Left colon (tissue), 2 donors: ENCODE measurements around the gene CCDC50. TPM values are rescaled to one million over a fixed set of nuclear protein-coding genes. Genes with fewer than 3 reads are reported as not detected.

Experiments used
- ATAC-seq: fragments of 200-7000 bp; cut with Tn5 transposase; one replicate; pipeline ENCODE4 v1.9.1; 2020; ENCODE audit warnings: mild to moderate bottlenecking, moderate library complexity
- DNase-seq, 2 donors: peaks; one replicate each; pipeline ENCODE4 v3.0.0-alpha.2; 2020
- intact Hi-C, 2 donors: fragments of 100-400 bp; cut with DNase I in 1 of 2; cut with micrococcal nuclease in 1 of 2; formaldehyde crosslinking; loops; one replicate each; pipeline versions ENCODE4 v1.11.2 to v1.14.0; 2022; cut with DNase I, micrococcal nuclease
- total RNA-seq, 2 donors: library from RNA; stranded (reverse); fragmentation: NEBNext Ultra II Directional; extraction: Animal tissue kit (Norgen Biotek cat#: 25700); gene quantifications; one replicate each; pipeline ENCODE4 v1.2.1, GENCODE V29; 2021
- donor health status: DM: no; HTN: no; CAD: no.
- donor health status: DM: yes; HTN: yes; CAD: no.

Gene CCDC50
- total RNA-seq, 2 donors from 2014 or later, result 46.5 to 53.7 TPM

DNA sequence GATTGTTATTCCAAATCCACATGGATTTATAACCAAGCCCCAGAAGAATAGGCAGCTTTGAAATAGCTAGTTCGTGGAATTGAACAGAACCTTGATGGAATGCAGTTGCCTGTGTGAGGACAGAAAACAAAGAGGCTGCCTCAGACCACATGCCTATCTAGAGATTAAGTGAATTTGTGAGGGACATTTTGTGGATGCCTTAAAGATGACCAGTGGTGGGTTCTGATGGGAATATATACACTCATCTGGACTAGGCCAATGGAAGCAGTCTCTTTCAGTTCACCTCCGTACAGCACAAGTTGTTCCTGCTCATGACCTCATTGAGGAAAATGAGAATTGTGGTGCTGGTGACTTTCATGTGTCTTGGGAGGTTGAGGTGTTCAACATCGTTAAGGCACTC is 68.6 kb downstream of the CCDC50 start:
- intact Hi-C loops, result loop anchor here in 1 of 2 donors (10.0 kb wide), 1 partner anchor 153 kb away; no protein-coding TSS in a partner anchor
- no peak for ATAC-seq
- DNase-seq, result no peak

- intact Hi-C loops, result loop anchor here in 1 of 2 donors (10.0 kb wide), 1 partner anchor 154 kb away; no protein-coding TSS in a partner anchor
- ATAC-seq (no peak), DNase-seq (no peak)
These were observed 69.4 kb downstream of the CCDC50 start for GRCh38 chr3:191398607-191399006.

DNA sequence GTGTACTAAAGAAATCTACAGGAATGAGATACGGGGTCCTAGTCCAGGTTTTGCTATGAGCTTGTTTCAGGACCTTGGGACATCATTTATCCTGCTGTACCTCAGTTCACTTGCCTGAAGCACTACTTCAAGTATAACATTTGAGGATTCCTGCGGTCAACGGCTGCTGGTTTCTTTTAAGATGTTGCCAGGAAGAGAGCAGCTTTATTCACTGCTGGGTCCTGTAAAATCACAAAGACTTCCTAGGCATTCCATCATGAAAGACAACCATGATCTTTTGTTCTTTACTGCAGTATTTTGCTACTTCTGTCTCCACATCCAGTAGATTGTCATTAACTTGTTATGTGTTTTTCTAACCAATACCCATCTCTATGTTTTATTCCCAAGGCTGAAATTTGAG is 70.7 kb downstream of the CCDC50 start:
- intact Hi-C loops, result loop anchor here in 1 of 2 donors (10.0 kb wide), 1 partner anchor 155 kb away; no protein-coding TSS in a partner anchor
- no peak for ATAC-seq
- DNase-seq, result no peak

DNA sequence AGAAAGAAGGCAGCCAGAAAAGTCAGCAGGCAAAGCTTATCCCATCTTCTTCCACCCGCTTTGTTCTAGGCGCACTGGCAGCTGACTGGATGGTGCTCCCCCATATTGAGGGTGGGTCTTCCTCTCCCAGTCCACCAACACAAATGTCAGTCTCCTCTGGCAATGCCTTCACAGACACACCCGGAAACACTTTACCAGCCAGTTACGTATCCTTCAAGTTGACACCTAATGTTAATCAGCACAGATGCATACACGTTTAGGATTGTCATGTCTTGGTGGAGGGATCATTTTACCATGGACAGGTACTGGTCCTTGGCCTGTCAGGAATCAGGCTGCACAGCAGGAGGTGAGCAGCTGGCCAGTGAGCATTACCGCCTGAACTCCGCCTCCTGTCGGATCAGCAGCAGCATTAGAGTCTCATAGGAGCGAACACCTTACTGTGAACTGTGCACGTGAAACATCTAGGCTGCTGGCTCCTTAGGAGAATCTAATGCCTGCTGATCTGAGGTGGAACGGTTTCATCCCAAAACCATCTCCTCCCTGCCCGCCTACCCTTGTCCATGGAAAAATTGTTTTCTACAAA is 72.7 kb downstream of the CCDC50 start:
- ATAC-seq (no peak), DNase-seq (no peak)
- intact Hi-C loops, result no loop called here

DNA sequence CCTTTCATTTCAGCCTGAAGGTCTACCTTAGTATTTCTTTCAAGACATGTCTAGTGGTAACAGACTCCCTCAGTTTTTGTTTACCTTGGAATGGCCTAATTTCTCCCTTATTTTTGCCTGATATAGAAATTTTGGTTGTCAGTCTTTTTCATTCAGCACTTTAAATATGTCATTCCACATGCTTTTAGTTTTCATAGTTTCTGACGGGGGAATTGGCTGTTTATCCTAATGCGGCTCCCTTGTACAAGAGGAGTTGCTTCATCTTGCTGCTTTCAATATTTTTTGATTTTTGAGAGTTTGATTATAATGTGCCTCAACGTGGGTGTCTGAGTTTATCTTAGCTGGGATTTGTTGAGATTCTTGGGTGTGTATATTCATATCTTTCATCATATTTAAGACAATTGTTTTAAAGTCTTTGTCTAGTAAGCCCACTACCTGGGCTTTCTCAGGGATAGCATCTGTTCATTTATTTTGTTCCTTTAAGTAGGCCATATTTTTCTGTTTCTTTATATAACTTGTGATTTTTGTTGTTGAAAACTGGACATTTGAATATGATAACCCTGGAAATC is 80.7 kb downstream of the CCDC50 start:
- ATAC-seq, result no peak
- intact Hi-C loops, result loop anchor here in 1 of 2 donors (10.0 kb wide), 1 partner anchor 1035 kb away; no protein-coding TSS in a partner anchor
- DNase-seq, result no peak

DNA sequence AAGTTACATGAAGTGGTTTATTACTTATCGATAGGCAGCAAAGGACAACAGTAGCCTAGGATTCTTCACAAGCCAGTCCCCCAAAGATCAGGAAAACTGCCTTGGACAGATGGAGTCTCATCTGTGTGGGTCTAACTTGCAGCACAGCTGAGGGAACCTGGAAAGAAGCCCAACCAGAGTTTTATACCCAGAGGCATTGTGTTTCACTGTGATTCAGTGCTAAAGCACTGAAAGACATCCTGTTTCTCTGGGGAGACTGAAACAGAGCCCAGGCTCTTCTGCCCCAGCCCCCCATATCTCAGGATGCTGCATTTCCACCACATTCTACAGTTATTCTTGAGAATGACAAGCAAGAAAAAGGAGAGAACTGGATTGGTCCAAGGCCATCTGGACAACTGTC is 83.6 kb downstream of the CCDC50 start:
- intact Hi-C loops, result loop anchor here in 1 of 2 donors (10.0 kb wide), 1 partner anchor 1032 kb away; no protein-coding TSS in a partner anchor
- no peak for DNase-seq
- no peak for ATAC-seq

GRCh38 chr3:191414286-191414685 is 85.1 kb downstream of the CCDC50 start:
- intact Hi-C loops, result loop anchor here in 1 of 2 donors (10.0 kb wide), 1 partner anchor 1031 kb away; no protein-coding TSS in a partner anchor
- ATAC-seq, result no peak

DNA sequence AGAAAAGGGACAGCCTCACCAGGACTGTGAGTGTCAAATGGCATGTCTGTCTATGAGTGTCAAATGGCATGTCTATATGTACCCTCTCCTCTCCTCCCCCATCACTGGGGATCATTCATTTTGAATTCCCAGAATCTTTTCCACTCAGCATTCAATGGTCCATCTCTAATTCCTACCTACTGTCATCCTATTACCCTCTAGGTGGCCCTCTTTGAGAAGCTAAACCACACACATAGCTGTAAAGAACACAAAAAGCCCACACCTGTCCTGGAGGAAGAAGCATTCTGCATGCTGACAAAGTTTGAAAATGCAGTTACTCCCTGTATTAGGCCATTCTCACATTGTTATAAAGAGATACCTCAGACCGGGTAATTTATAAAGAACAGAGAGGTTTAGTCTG is 85.5 kb downstream of the CCDC50 start:
- ATAC-seq (no peak), DNase-seq (no peak)
- intact Hi-C loops, result loop anchor here in 1 of 2 donors (10.0 kb wide), 1 partner anchor 1030 kb away; no protein-coding TSS in a partner anchor

More at GRCh38 chr3:191414286-191414685, 85.1 kb downstream of the CCDC50 start:
- DNase-seq, result no peak

DNA sequence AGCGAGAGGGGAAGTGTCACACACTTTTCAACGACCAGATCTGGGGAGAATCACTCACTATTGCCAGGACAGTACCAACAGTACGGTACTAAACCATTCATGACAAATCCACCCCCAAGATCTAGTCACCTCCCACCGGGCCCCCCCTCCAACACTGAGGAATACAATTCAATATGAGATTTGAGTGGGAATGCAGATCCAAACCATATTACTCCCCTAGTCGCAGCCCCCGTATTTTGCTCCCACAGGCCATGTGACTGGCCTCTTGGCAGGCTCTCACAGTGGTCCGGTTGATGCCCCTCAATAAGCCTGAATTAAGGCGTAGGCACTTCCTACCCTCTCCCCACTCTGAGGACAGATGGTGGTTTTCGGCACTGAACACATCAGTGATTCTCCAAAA is 86.4 kb downstream of the CCDC50 start:
- DNase-seq, result no peak
- intact Hi-C loops, result loop anchor here in 1 of 2 donors (10.0 kb wide), 1 partner anchor 1029 kb away; no protein-coding TSS in a partner anchor
- ATAC-seq, result no peak

- intact Hi-C loops, result loop anchor here in 1 of 2 donors (10.0 kb wide), 1 partner anchor 1027 kb away; no protein-coding TSS in a partner anchor
- ATAC-seq (no peak), DNase-seq (no peak)
These were observed 88.2 kb downstream of the CCDC50 start for GRCh38 chr3:191417457-191417729.

DNA sequence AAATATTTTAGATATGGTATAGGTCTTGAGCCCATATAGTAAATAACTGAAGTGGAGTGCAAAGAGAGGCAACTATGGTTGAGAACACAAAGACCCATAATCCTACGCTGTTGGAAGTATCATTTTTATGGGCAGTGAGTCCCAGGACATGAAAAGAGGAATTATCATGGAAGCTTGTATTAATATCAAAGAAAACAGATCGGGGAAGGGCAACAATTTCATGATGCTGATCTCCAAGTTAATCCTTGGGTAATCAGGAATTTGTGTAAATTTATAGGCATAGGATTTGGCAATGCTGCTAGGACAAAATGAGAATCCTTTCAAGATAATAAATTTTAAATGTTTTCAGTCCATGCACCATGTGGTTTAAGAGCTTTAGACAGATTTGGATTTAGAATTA is 91.6 kb downstream of the CCDC50 start:
- ATAC-seq, result no peak
- DNase-seq, result no peak
- intact Hi-C loops, result no loop called here

DNA sequence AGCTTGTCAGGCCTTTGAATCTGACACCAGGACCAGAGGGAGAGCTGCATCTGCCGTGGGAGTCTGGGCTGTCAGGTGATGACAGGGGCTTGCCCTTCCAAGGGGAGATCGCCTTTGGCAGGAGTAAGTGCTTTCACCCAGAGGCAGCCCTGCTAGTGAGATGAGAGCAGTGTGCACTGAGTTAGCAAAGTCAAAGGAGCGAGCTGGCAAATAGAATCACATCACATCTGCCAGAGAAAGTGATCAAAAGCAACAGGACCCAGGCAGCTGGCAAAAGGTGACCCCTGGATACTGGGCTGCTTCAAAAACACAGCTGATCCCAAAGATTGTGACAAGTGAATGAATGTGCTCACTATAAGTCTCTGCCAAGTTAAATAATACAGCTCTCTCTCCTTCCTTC is 95.7 kb downstream of the CCDC50 start:
- intact Hi-C loops, result no loop called here
- DNase-seq (no peak), ATAC-seq (no peak)

DNA sequence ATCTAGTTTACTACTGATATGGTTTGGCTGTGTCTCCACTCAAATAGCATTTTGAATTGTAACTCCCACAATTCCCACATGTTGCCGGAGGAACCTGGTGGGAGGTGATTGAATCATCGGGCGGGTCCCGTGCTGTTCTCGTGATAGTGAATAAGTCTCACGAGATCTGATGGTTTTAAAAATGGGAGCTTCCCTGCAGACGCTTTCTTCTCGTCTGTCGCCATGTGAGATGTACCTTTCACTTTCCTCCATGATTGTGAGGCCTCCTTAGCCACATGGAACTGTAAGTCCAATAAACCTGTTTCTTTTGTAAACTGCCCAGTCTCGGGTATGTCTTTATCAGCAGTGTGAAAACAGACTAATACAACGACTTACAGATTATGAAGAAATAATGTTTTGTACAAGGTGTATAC is 96.1 kb downstream of the CCDC50 start:
- no peak for DNase-seq
- intact Hi-C loops, result no loop called here
- ATAC-seq, result no peak

DNA sequence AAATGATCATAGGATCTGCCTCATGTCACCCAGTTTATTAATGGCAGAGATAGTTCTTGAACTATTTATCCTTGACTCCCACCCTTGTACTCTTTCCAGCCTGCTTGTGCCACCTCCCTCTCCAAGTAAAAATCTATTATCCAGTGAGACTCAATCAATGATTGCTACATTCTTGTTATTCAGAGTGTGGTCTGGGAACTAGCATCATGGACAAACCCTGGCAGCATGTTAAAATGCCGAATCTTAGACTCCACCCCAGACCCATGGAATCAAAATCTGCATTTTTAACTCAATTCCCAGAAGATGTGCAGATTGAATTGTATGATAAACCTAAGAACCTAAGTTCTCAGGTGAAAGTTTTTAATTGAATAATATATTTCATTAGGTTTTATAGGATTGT is 97.1 kb downstream of the CCDC50 start:
- ATAC-seq (no peak), DNase-seq (no peak)
- intact Hi-C loops, result no loop called here

DNA sequence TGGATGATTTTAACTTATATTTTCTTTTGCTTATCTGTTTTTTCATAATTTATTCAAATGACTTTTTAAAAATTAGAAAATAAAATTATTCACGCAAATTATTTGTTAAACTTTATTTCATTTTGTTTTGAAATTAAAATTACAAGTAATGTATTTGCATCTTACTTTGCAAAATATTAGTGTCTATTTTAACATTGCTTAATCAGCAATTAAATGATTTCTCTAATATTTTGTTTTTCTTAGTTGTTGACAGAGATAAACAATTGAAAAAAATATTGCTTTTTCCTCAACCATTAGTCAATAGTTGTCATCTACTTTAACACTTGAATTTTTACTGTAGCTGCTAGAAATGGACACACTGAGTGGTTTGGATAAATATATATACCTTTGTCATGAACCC is 99.0 kb downstream of the CCDC50 start:
- DNase-seq (no peak), ATAC-seq (no peak)
- intact Hi-C loops, result no loop called here

DNA sequence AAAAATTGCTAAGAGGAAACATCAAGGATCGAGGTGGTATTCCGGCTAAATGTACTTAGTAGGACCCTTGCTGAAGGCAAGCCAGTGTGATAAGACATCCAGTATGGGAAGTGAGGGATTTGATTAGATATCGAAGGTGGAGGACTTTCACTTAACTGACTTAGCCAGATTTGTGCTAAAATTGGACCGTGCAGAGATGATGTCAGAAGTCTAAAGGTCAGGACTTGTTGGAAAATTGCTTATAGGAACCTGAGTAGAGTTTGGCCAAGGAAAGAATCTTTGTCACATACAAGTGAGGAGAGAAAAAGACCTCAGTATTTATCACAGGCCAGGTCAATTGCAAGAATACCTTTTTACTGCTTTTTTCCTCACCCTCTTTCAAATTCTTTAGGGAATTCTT is 100.9 kb downstream of the CCDC50 start:
- no peak for DNase-seq
- intact Hi-C loops, result no loop called here
- ATAC-seq, result no peak

- intact Hi-C loops, result no loop called here
- ATAC-seq (no peak), DNase-seq (no peak)
These were observed 102.1 kb downstream of the CCDC50 start for GRCh38 chr3:191431160-191431822.

- intact Hi-C loops, result no loop called here
- DNase-seq (no peak), ATAC-seq (no peak)
These were observed 103.0 kb downstream of the CCDC50 start for GRCh38 chr3:191432162-191432561.

GRCh38 chr3:191434024-191434423 is 104.8 kb downstream of the CCDC50 start:
- intact Hi-C loops, result no loop called here
- ATAC-seq (no peak), DNase-seq (no peak)

- intact Hi-C loops, result no loop called here
- DNase-seq, result no peak
- ATAC-seq, result no peak
These were observed 106.8 kb downstream of the CCDC50 start for GRCh38 chr3:191435981-191436380.
